Heart left ventricle (tissue), 13 donors: ENCODE results near the gene MCCC2.

Source experiments
- CTCF ChIP-seq, 12 donors: fragments of 200-600 bp; sonication (generic) in 4 of 12; IDR thresholded peaks; one replicate each; pipeline versions ENCODE4 v1.5.0 to v1.8.0; 2018 to 2022; ENCODE audit warnings: antibody characterized with exemption in 12 of 12, mild to moderate bottlenecking in 5 of 12
- POLR2A ChIP-seq, 2 donors: fragments of 450-650 bp; IDR thresholded peaks; one replicate each; pipeline ENCODE4 v1.6.1; 2017; ENCODE audit warnings: antibody characterized with exemption in 2 of 2, mild to moderate bottlenecking in 2 of 2, moderate library complexity in 2 of 2
- donor health status: ischemic (EF 13 %, LVEDD 7.1; RV severe dilation, severe dysfunction).
- donor health status: DM: no; HTN: yes; CAD: no.
- donor health status: DM: no; HTN: no; CAD: no.
- donor health status: ischemic (EF 25% LVEDD 6.9; RV normal size, moderate dysfunction).
- donor health status: ischemic (EF 25% LVEDD 5.7; RV mildly dilated, moderate dysfunction).
- donor health status: ischemic (EF 35%, LVEDD 5.7; RV mildly dilated, moderate dysfunction).
- donor health status: nonischemic (EF 11% LVEDD 7.7; RV severe dilation, severe dysfunction).
- donor health status: DM: yes; HTN: yes; CAD: no.
- donor health status: PGD.
- donor health status: ischemic (EF 29% LVEDD 5.4; RV normal size, mild dysfunction).
- donor health status: nonischemic (EF 23%, LVEDD 6.1; RV moderate dilation, normal function).

DNA sequence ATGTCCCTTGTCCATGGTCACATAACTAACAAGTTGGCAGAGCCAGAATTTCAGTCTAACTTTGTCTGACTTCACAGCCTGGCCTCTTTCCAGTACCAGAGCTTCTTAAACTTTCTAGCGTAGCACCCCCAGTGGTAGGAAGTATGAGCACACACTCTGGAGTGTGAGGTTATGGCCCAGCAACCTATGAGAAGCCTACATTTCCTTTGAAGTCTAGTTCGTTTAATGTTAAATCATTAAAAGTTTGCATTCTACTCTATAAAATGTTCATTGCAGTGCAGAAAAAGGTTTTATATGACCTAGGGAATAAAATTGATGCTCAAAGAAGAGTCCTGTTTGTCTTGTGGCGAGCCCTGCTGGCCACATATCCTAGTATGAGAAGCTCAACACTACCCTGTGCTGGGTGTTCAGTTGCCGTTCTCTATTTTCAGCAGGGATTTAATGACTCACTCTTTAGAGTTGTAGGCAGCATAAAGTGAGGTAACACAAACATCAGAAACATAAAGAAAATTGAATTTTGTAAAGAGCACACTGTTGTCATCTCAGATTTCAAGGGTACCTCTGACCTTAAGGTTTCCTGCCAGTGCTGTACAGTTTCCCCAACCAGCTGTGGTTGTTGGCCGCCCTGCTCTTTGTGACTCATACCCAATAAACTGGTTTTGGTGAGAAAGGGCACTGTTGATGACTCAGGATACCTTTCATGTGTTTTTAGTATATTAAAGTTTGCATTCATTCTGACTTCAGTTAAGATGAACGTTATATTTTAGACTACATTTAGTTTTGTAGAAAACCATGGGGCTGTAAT, 14.3 kb downstream of the MCCC2 start:
- TF ChIP-seq CTCF (IDR thresholded peaks at IDR 0.05): peak; percentile 31 to 77 (median 58)
- no peak for TF ChIP-seq POLR2A (IDR thresholded peaks at IDR 0.05)
